GM18517 (cell line): ENCODE results near the gene SLC13A2.
"Not testable (repeated sequence)": the region's sequence is repeated elsewhere in the genome, so short reads cannot be mapped to it uniquely, and the experiment has no call there.

Experiments used
- ATAC-seq: cut with Tn5 transposase; IDR thresholded peaks from one replicate; pipeline ENCODE4 v1.9.1; 2021; ENCODE audit warnings: mild to moderate bottlenecking, moderate library complexity; ENCODE audit not compliant: unreplicated experiment

Gene SLC13A2

DNA sequence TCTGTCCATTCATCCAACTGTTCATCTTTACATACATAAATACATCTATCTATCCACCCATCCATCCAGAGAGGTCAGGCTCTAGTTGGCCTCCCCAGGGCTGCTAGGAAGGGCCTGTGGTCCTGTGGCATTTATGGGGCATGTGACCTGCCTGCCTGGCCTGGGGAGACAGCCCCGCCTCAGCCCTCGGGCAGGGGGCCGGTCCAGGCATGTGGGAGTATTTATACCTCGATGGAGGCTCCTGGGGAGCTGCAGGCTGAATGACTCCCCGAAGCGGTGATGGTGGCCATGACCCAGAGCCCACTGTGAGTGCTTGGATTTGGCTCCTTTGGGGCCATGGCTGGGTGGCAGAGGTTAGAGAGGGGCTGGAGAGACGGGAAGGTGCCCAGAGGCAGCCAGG is 40.0 kb downstream of the SLC13A2 start:
- ATAC-seq: no peak

- no peak for ATAC-seq
These were observed 41.1 kb downstream of the SLC13A2 start for GRCh38 chr17:28514561-28515002.

DNA sequence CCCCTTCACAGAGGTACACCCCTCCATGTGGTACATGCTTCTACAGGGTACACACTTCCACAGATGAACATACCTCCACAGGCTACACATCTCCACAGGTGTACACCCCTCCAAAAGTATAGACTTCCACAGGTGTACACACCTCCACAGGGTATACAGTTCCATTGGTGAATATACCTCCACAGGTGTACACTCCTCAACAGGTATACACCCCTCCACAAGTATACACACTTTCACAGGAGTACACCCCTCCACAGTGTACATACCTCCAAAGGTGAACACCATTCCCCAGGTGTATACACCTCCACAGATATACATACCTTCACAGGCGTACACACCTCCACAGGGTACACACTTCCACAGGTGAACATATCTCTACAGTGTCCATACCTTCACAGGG is 42.1 kb downstream of the SLC13A2 start:
- ATAC-seq: no peak

GRCh38 chr17:28518132-28518531 is 44.7 kb downstream of the SLC13A2 start:
- no peak for ATAC-seq

GRCh38 chr17:28518578-28518977 is 45.1 kb downstream of the SLC13A2 start:
- ATAC-seq: no peak

DNA sequence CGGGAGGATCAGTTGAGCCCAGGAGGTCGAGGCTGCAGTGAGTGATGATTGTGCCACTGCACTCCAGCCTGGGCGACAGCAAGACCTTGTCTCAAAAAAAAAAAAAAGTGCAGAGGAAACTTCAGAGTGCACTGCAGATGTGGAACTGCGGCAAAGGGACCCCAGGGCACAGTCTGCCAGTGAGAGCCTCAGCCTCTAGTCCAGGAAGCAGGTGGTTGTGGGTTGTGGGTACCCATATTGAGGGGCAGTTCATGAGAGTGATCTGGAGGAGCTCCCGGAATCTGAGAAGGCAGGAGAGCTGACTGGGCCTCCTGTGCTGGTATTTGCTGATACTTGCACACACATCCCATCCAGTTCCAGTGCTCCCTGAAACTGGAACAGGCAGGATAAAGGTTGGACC is 45.8 kb downstream of the SLC13A2 start:
- no peak for ATAC-seq

DNA sequence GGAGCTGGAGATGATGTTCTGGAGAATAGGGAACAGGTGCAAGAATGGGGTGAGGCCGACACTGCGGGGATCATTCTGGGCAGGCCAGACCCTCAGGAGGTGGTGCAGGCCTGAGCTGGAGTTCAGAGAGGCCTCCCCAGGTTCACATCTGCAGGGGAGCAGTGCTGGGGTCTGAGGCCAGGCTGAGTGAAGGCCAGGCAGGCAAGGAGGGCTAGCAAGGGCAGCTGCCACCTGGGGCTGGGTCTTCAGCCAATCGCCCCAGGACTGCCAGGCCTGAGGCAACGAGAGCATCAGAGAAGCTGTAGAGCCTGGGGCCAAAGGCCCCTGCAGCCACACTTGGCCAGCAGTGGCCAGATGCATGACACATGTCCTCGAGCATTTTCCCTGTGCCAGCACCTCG is 47.2 kb downstream of the SLC13A2 start:
- no peak for ATAC-seq

- ATAC-seq: no peak
These were observed 48.1 kb downstream of the SLC13A2 start for GRCh38 chr17:28521311-28522085.

DNA sequence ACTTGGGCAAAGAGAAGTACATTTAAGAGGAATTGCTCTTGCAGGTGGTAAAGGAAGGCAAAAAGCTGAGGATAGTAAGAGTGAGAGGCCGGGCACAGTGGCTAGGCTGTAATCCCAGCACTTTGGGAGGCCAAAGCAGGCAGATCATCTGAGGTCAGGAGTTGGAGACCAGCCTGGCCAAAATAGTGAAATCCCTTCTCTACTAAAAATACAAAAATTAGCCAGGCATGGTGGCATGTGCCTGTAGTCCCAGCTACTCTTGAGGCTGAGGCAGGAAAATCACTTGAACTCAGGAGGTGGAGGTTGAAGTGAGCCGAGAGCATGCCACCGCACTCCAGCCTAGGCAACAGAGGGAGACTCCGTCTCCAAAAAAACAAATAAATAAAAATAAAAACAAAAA is 48.8 kb downstream of the SLC13A2 start:
- not testable (repeated sequence) for ATAC-seq

DNA sequence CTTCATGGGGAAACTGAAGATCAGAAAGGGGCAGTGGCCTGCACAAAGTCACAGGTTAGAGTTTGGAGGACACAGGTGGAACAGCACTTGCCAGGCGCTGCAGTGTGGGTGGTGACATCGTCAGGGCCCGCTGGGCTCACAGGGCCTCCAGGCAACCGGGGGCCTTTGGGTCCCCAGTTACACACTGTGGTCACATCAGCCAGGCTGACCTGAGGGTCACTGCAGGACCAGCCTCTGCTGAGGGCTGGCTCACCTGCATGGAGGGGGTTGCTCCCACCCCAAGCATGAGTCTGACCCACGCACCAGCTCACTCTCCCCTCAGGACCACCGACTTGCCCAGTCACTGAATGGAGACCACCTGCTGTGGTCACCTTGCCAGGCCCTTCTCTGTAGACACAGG is 49.7 kb downstream of the SLC13A2 start:
- no peak for ATAC-seq

DNA sequence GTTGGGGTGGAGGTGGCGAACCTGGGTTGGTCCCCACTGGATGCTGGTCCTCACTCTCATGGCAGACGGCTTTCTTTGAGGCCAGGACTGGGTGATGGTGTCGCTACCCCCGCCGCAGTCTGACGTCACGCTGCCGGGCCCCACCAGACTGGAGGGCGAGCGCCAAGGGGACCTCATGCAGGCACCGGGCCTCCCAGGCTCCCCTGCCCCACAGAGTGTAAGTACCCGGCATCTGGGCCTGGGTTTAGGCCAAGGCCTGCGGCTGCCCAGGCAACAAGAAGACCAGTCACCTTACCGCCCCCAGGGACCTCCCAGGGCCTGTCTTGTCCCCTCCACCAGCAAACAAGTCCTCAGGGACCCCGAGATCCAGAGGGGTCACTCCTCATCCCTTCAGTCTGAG is 50.4 kb downstream of the SLC13A2 start:
- no peak for ATAC-seq

DNA sequence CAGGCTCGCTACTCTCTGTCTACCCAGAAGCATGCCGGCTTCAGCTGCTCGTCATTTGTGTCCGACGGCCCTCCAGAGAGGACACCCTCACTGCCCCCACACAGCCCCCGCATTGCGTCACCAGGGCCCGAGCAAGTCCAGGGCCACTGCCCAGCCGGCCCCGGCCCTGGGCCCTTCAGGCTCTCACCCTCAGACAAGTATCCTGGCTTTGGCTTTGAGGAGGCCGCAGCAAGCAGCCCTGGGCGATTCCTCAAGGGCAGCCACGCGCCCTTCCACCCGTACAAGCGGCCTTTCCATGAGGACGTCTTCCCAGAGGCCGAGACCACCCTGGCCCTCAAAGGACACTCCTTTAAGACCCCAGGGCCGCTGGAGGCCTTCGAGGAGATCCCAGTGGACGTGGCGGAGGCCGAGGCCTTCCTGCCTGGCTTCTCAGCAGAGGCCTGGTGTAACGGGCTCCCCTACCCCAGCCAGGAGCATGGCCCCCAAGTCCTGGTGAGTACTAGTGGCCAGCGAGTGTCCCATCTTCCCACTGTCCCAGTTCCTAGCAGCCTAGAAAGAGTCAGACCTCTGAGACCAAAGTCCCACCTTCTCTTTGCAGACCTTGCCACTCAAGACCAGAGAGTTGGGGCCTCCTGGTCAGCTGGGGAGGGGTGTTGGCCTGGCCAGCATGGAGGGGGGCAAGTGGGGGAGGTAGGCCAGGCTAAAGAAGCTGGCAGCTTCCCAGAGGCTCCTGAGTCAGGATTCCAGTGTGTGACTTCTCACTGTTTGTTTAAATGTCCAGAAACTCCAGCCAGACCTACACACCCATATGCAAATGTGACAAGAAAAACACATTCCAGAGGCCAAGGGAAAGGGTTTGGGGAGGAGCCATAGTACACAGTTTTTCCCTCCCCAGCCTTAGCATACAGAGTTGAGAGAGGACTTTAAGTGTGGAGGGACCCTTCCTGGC is 51.3 kb downstream of the SLC13A2 start:
- no peak for ATAC-seq

DNA sequence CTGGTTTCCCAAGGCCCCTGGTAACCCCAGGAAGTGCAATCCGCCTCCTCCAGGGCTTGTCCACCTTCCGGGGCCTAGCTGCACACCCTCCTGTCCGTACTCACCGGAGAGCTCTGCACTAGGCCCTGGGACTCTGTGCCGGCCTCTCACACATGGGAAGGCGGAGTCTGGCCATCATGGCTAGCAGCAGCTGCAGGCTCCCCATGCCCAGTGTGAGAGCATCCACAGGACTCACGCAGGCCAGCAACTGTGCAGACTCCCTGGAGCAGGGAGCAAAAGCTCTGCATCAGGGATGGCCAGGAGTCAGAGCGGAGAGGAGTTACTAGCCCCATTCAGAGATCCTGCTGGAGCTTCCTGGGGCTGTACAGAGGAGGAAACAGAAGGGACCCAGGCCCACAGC is 52.9 kb downstream of the SLC13A2 start:
- no peak for ATAC-seq

- no peak for ATAC-seq
These were observed 53.8 kb downstream of the SLC13A2 start for GRCh38 chr17:28527181-28527681.

DNA sequence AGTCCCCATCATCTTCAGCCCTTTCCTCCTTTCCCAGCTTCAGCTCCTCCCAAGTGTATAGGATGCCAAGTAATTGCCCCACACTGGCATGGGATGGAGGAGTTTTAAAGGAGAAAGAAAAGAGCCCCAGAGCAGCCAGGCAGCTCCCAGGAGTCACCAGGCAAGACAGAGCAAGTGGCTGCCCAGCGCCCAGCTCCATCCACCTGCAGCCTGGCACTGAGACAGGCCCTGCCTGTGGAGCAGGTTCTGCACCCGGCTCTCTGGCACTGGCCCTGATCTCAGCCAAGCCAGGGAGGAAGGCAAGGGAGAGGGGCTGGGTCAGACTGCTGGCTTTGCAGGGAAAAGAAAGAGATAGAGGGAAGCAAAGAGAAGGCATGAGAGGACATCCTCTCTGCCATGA is 54.4 kb downstream of the SLC13A2 start:
- ATAC-seq: no peak

DNA sequence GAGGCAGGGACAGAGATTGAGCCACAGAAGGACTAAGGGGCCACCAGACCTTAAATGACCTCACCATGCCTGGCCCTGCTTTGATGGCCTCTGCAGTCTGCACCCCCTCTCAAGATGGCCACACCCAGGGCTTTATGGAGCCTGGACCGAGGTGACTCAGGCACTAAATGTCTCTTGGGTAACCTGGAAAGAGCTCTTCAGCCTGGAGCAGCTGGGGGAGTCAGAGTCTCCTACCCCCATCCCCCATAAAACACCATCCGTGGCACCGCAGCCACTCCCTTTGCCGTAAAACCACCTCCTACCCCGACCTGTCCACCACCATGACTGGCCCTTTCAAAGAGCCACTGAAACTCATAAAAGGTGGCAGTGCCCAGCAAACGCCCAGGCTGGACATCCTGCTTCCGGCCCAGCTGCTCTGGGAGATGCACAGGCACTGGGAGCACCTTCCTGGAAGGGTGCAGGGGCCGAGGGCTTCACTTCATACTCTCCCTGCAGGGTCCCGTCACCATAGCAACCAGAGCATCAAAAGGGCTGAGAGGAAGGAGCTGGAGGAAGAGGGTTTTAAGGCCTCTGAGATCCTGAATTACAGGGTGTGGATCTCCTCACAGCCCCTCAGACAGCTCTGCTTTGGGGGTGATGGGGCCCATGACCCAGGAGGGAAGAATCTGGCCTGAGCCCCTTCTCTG is 55.0 kb downstream of the SLC13A2 start:
- no peak for ATAC-seq

DNA sequence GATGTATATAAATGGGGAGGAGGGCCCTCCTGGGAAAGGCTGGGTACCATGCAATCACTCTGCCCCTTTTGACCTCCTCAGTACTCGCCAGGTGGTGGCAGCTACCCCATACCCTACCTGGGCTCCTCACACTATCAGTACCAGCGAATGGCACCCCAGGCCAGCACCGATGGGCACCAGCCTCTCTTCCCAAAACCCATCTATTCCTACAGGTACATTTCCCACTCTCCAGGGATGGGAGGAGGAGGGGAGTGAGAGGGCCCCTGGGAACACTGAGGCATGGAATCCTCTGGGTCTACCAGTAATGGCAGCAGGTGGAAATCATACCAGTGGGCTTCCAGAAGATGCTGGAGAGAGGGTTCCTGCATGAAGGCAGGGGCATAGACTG is 55.6 kb downstream of the SLC13A2 start:
- no peak for ATAC-seq

GRCh38 chr17:28530250-28530649 is 56.8 kb downstream of the SLC13A2 start:
- no peak for ATAC-seq

DNA sequence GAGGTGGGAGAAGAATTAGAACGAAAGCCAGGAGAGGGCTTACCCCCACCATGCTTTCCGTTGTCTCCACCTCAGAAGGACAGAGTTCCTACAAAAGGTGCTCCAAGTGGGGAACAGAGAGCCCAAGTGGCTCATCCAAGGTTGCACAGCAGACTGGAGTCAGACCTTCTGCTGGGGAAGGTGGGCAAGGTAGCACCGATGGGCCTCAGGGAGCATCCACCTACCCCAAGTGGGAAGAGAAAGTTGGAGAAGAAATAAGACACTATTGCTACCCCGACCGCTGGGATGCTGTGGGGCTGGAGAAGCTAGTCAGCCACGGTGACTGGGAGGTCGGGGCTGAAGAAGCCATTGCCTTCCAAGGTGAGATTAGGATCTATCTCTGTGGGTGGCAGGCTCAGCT is 57.5 kb downstream of the SLC13A2 start:
- ATAC-seq: no peak

GRCh38 chr17:28532050-28532960 is 58.9 kb downstream of the SLC13A2 start:
- no peak for ATAC-seq
